GM21528 (cell line): Measurements from ENCODE around the gene FOXE1.

Experiments used
- ATAC-seq: cut with Tn5 transposase; IDR thresholded peaks from one replicate; pipeline ENCODE4 v1.9.1; 2021; ENCODE audit warnings: mild to moderate bottlenecking, moderate library complexity; ENCODE audit not compliant: unreplicated experiment, low FRiP score

Gene FOXE1

GRCh38 chr9:97847474-97848214 is 5.4 kb upstream of the FOXE1 start:
- no peak for ATAC-seq

DNA sequence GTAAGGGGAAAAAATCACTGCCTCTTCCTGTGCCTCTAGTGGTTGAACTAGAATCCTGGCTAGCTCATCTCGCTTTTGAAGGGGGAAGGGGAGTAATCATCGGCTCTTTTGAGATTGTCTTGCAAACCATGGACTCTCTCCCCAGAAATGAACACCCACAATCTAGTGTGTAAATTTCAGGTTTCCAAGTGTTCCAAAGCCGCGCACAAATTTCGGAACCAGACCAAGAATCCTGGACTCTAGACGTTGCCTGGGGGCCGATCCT is 4.9 kb upstream of the FOXE1 start:
- ATAC-seq = no peak

GRCh38 chr9:97848480-97849237 is 4.4 kb upstream of the FOXE1 start:
- ATAC-seq = no peak

DNA sequence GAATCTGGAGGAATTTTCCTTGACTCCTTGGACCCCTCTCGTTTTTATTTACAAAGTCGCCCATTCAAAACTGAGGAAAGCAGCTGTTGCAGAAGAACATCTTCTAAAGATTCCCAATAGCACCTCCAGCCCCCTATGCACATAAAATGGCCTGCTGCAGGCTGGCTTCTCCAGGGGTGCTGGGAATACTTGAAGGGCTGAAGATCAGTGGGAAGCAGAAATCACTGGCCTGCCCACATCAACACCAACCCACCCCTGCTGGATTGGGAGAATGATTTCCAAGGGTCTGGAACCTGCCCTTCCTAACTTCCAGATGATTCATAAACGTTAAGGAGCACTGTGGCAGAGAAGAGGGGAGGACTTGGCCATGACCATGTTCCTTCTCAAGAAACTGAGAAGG is 3.0 kb upstream of the FOXE1 start:
- ATAC-seq = no peak

DNA sequence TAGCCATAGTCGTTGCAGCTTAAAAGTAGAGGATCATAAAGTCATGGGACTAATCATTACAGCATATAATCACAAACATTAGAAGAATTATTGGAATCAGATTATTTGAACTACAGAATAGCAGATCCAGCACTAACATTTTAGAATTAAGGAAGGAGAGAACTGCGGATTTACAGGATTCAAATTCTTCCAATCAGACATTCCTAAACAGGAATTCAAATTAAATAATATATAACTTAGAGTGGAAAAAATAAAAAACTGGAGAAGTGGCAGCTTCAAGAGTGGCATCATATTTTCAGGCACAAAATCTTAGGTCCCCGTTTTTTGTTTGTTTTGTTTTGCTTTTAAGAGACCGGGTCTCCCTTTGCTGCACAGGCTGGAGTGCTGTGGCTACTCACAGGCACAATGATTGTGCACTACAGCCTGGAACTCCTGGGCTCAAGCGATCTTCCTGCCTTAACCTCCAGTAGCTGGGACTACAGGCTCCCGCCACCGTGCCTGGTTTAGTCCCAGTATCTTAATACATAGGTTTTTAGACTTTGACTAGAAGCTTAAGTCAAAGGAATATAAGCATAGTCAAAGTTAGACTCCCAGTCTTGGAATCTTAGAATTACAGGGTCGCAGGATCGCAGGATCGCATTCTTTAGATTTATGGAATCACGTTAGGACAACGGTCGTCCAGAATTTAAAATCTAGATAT is 2.1 kb upstream of the FOXE1 start:
- no peak for ATAC-seq

DNA sequence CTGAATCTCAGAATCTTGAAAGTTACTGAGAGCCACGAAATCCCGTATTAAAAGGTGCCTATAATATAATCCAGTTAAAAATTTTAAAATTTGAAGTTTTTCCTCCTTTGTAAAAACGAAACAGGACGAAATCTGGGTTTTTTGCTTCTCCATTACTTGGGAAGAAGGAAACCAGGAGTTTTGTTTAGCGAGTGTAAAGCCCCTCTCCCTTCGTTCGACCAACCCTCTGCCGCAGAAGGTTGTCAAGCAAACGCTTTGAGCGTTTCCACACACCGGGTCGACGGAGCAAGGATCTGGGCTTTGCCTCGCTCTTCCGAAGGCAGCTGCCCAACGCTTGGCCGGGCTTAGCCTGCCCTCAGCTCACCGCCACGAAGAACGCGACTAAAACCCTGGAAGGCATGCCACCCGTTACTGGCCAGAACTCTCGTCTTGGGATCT is 1.6 kb upstream of the FOXE1 start:
- no peak for ATAC-seq

DNA sequence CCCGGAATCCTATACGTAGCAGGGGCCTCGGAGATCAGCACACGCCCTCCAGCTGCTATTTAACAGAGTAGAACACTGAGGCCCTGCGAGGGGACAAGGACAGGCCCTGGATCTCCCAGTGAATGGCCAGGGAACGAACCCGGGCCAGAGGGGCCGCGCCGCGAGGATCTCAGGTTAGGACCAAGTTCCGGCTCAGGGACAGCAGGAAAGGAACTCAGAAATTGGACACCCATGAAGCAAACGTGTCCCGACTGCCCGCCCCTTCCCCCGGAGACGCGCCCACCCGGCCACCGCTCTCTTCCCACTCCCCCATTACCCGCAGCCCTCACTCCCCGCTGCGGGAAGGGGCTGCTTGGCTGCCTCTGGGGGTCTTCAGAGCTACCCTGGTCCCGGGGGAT is 1.0 kb upstream of the FOXE1 start:
- ATAC-seq = no peak

- no peak for ATAC-seq
These were observed 499 bp upstream of the FOXE1 start for GRCh38 chr9:97852399-97853055.

- no peak for ATAC-seq
These were observed 1.0 kb downstream of the FOXE1 start for GRCh38 chr9:97853844-97854695.

DNA sequence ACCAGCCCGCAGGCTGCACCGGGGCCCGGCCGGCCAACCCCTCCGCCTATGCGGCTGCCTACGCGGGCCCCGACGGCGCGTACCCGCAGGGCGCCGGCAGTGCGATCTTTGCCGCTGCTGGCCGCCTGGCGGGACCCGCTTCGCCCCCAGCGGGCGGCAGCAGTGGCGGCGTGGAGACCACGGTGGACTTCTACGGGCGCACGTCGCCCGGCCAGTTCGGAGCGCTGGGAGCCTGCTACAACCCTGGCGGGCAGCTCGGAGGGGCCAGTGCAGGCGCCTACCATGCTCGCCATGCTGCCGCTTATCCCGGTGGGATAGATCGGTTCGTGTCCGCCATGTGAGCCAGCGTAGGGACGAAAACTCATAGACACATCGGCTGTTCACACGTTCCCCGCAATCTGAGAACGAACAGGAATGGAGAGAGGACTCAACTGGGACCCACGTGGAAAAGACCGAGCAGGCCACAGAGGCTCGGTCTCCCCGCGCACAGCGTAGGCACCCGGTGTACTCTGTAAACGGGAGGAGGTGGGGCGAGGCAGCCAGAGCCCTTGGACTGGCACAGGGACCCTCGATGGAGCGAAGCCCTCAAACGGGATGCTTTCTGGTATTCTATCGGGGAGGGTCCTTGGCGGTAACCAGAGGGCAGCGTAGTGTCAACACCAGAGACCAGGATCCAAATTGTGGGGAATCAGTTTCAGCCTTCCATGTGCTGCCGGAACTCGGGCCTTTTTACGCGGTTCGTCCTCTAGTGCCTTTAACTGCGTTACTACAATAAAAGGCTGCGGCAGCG is 1.9 kb downstream of the FOXE1 start:
- ATAC-seq = no peak

DNA sequence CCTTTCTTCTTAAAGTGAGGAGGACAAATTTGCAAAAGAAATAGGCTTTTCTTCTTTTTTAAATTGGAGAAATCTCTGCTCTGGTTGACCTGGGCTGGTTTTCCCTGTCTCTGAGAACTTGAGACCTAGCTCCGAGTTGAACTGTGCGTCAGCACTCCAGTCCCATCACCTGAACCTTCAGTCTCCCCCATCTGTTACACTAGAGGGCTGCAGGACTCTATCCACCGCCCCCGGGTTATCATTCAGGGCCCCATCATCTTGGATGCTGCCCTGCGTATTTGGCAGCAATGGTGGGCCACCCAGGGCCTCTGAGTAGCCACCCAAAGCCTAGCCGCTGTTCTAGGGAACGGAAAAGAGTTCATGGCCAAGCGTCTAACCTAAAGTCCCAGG is 2.5 kb downstream of the FOXE1 start:
- ATAC-seq = no peak

- no peak for ATAC-seq
These were observed 2.9 kb downstream of the FOXE1 start for GRCh38 chr9:97855899-97856298.

DNA sequence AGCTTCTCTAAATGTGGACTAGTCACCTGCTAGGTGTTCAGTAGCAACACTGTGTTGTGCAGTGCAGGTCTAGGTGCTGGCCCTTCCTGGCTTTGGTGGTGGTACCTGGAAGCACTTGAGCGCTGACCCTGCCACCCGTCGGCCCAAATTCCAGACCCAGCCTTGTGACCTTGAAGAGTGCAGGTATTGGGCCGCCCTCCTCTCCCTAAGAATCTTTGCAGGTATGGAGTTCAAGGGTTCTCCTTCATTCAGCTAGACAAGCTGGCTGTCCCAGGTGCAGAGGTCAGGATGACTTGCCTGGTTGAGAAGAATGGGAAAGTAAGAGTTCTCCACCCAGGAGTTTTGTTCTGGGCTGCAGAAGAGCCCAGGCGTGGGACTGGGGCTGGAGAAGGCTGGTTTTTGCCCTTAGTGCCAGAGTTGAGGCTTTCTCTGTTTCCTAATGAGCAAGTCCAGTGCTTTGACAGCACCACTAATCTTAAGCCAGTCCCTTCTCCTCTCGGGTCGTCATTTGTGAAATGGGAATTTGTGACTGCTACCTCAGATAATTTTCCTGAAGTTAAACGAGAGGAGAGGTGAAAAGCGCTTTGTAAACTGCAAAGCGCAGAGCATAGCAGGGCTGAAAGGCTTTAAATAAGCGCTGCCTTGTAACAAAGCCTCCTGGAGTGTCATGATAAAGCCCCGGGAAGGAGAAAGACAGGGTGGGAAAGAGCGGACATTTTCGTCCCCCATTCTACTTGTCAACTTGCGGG is 4.0 kb downstream of the FOXE1 start:
- ATAC-seq = no peak

DNA sequence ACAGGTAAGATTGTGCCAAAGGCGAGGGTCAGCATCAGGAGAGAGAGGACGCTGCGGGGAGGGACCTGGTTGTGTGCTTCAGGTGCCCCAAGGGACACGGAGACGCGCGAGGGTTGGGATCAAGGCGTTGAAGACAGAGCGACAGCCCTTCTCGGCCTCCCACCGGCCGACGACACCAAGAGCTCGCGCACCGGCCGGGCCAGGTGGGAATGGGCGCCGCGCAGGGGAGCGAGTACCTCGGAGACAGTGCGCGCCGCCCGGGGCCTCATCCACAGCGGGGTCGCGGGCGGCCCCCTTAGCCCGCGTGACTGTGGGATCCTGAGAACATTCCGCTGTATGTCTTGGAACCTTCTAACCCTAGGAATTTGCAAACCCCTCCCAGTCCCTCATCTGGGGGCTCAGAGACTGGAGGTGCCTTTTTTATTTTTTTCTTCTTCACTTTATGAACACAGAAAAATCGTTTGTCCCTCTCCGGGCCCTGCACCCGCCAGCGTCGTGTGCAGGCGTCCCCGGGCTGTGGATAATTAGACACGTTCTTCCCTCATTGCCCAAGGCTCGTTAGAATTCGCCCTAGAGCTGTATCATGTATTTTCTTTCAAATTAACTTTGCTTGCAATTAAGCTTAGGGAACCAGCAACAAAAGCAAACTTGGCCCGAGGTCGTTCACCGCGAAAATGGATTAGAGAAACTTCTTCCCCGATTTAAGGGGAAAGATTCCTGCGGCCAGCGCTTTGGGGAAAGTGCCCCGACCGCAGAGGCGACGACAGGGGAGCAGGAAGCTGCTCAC is 4.8 kb downstream of the FOXE1 start:
- no peak for ATAC-seq

DNA sequence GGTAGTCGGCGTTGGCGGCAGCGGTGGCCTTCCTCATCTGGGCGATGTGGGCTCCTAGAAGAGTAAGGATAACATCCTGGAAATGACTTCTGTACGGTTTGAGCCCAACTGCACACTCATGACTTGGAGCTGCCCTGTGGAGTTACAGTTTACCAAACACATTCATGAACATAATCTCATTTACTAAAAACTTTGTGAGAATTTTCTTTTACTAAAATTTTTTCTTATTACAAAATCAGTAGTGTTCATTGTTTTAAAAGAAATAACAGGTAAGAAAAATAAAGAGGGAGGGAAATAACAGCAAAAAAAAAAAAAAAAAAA is 5.3 kb downstream of the FOXE1 start:
- ATAC-seq = no peak

GRCh38 chr9:97858826-97859225 is 5.8 kb downstream of the FOXE1 start:
- no peak for ATAC-seq

- ATAC-seq = no peak
These were observed 6.3 kb downstream of the FOXE1 start for GRCh38 chr9:97859346-97859745.

GRCh38 chr9:97860451-97861147 is 7.6 kb downstream of the FOXE1 start:
- no peak for ATAC-seq
